ENCODE results near the gene FAM184A.

The FAM184A gene

DNA sequence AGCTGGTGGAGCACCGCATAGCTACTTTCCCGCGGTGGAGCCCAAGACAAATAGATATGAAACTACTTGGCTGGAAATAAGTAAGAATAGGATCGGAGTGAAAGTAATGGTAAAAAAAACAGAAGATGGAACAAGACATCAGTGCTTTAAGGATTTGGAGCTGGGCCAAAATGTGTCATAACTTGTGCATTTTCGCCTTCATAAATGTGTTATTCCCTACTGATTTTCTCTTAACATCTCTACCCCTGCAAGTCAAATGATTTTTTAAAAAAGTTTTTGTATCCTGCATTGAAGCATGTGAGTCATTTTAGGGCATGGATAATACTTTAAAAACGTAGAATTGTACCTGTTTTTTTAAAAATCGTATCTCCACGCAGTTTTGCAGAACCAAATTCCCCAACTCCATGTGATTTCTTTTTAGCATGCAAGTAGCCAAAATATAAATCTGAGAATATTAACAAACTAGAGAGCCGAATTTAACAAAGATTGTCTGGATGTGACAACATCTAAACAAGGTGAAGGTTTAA lies 882 bp upstream of the FAM184A start:
- TF ChIP-seq, protein P1, sequence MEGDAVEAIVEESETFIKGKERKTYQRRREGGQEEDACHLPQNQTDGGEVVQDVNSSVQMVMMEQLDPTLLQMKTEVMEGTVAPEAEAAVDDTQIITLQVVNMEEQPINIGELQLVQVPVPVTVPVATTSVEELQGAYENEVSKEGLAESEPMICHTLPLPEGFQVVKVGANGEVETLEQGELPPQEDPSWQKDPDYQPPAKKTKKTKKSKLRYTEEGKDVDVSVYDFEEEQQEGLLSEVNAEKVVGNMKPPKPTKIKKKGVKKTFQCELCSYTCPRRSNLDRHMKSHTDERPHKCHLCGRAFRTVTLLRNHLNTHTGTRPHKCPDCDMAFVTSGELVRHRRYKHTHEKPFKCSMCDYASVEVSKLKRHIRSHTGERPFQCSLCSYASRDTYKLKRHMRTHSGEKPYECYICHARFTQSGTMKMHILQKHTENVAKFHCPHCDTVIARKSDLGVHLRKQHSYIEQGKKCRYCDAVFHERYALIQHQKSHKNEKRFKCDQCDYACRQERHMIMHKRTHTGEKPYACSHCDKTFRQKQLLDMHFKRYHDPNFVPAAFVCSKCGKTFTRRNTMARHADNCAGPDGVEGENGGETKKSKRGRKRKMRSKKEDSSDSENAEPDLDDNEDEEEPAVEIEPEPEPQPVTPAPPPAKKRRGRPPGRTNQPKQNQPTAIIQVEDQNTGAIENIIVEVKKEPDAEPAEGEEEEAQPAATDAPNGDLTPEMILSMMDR (IDR thresholded peaks at IDR 0.05; ENCODE audit: low read depth, low read length) = no peak
- H3K4me3 ChIP-seq (ENCODE audit: low read depth, low read length) = peak overlapping the region; percentile 50
- peak; percentile 46 for DNase-seq (ENCODE audit: low read depth, low spot score)
- in situ Hi-C loops (cut with HindIII; ENCODE audit: low sequenced_read_pairs) = no loop called here

DNA sequence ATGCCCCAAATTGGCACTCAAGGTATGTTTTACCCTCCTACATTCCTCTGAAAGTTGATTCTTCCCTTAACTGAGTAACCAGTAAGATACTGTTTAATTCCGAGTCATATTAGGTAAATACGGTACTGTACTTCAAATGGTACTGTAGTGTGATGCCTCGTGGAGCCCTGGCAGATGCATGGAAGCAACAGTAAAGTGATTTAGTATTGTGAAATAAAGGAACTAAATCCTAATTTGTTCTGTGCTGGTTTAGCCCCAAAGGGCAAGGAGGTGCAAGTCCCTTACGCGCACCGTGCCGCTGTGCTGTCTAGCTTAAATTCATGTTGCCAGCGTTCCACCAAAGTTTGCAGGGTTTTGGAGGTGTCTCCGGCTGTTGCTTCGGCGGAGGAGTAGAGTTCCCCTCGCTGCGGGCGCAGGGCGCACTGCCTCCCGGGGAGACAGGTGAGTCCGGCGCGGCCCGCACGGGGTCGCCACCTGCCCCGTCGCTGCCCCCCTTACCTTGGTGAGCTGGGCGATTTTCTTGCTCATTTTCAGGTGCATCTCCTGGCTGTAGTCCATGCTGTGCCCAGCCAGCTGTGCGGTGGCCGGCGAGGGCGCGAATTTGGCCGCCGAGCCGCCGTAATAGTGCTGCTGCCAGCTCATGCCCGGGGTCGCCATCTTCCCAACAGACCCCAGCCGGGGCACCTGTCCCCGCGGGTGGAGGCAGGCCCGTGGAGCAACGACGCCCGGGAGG lies 655 bp downstream of the FAM184A start:
- H3K4me3 ChIP-seq (ENCODE audit: low read depth, low read length) = peak overlapping the region; percentile 50
- peak; percentile 22 for DNase-seq (ENCODE audit: low read depth, low spot score)
- in situ Hi-C loops (cut with HindIII; ENCODE audit: low sequenced_read_pairs) = no loop called here
- TF ChIP-seq, protein P1 (IDR thresholded peaks at IDR 0.05; ENCODE audit: low read depth, low read length) = no peak

DNA sequence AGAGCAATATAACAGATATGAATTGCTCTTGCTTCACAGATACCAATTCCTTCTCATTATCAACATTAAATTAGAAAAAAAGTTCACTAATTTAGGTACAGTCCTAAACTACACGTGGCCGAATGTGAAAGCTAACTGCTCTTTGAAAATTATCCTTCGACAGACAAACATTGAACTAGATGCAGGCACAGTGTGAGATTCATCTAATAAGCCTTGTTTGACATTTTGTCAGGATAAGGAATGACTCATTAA lies 1.1 kb downstream of the FAM184A start:
- no peak overlapping the region for H3K4me3 ChIP-seq (ENCODE audit: low read depth, low read length)
- no peak for DNase-seq (ENCODE audit: low read depth, low spot score)
- TF ChIP-seq, protein P1 (IDR thresholded peaks at IDR 0.05; ENCODE audit: low read depth, low read length) = no peak
- in situ Hi-C loops (cut with HindIII; ENCODE audit: low sequenced_read_pairs) = no loop called here

DNA sequence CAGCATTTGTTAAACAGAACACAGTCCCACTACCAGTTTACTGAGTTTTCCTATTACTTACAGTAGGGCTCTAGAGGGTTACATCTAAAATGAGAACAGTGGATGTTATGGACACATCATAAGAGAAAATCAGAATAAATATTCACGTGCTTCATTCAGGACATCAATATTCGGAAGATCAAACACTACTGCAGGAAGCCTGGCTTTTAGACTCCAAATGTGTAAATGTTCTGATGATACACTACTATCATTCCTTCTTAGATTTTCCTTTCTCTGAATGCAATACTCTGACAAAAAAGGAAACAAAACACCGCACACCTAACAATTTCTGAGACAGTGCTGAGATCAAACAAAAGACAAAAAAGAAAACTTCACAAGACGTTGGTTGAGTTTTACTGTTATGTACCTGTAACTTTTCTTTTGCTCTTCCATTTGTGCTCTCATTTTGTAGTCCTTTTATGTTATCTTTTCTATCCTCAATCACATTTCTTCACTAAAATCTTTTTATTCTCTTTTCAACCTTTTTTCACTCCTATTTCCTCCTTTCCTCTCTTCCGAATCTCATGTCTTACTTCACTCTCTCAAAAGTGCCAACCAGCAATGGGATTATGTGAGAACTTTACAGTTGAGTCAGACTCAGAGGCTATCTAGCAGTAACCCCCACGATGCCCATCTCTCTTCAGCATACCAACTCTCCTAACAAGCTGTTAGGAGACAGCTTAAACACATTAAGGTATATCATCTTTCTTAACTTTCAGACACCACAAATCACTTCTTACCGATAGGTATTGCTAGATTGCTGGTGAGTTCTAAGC lies 1.7 kb downstream of the FAM184A start:
- TF ChIP-seq, protein P1 (IDR thresholded peaks at IDR 0.05; ENCODE audit: low read depth, low read length) = no peak
- in situ Hi-C loops (cut with HindIII; ENCODE audit: low sequenced_read_pairs) = no loop called here
- H3K4me3 ChIP-seq (ENCODE audit: low read depth, low read length) = no peak overlapping the region
- DNase-seq (ENCODE audit: low read depth, low spot score) = no peak

DNA sequence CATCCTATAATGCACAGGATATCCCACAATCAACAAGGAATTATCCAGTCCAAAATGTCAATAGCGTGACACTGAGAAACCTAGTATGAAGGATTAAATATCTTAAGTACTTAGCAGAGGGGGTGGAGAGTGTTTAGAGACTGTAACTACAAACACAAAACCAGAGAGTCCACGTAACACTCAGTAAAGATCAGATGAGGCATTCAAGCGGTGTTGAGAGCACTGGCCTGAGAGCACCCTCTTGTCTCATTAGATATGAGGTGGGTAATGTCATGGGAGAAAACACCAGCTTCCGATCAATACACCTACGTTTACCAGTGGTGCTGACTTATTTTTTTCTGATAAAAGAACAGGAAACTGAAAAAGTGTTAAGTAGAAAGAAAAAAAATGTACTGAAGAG lies 2.3 kb downstream of the FAM184A start:
- TF ChIP-seq, protein P1 (IDR thresholded peaks at IDR 0.05; ENCODE audit: low read depth, low read length) = no peak
- DNase-seq (ENCODE audit: low read depth, low spot score) = no peak
- H3K4me3 ChIP-seq (ENCODE audit: low read depth, low read length) = no peak overlapping the region
- in situ Hi-C loops (cut with HindIII; ENCODE audit: low sequenced_read_pairs) = no loop called here

DNA sequence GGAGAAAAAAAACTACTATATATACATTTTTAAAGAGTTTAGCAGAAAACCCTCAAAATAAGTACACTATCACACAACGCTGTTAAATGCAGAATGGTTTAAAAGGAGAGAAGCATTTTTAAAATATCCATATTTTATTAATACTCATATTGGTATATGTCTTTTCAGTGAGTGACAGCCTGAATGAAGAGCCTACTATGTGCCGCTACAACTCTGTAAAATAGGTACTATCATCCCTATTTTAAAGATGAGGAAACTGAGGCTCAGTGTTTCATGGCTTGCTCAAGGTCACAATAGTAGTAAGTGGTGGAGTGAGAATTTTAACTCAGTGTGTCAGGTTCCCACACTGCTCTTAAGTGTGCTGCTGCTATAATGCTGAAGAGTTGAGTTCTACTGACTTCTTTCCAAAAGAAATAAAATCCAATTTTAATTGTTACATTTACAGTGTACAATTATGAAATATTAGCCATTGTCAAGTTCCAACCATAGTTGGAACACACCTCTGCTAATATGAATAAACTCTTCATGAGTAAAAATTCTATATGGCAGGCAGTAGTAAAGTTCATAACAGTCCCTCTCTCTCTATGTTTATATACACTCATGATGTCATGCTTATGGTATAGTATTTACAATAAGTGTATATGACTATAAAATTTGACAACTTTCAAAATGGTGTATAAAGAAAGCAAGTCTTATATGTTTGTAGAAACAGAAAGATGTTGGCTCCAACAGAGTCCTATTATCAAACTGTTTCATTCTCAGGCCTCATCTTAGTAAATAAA lies 3.1 kb downstream of the FAM184A start:
- in situ Hi-C loops (cut with HindIII; ENCODE audit: low sequenced_read_pairs) = no loop called here
- DNase-seq (ENCODE audit: low read depth, low spot score) = no peak

More for the DNA sequence above, 3.1 kb downstream of the FAM184A start:
- H3K4me3 ChIP-seq (ENCODE audit: low read depth, low read length) = no peak overlapping the region
- TF ChIP-seq, protein P1 (IDR thresholded peaks at IDR 0.05; ENCODE audit: low read depth, low read length) = no peak
